Effector CD4-positive, alpha-beta T cell (primary cell): Measurements from ENCODE around the gene INPP4B.

Experiments
- DNase-seq: peaks from one replicate; pipeline ENCODE4 v3.0.0-alpha.2; 2020

Gene INPP4B

DNA sequence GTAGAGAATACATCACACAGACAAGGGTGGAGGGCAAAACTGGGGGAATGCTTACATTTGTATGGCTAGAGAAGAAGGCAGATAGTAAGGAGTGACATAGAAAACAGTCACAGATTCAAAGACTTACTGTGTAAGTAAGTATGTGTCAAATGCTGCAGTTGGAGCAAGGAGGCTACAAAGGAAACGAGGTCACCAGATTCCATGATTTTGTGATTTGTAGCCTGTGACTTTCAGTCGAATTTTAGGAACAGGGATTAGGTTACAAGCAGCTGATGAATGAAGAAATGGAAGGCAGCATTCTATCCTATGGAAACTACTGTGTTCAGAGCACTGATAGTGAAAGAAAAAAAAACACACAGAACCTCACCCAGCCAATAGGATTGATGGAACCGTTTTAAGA lies 801.8 kb downstream of the INPP4B start:
- DNase-seq = no peak

DNA sequence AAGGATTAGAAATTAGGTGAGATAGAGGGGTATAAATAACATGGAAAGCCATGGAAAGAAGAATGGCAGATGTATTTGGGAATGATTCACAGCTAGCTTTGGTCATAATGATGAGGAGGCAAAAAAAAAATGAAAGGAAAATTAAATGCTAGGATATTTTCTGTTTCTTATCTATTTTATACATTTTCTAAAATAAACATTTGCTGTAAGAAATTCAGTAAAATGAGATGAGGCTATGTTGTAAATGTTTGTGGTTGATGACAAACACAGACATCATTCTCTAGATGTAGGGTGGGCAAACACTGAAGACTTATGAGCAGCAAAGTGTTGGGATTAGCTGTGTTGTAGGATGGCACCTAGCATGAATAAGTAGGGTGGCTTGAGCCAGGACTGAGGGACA lies 802.6 kb downstream of the INPP4B start:
- no peak for DNase-seq

- no peak for DNase-seq
These were observed 804.3 kb downstream of the INPP4B start for GRCh38 chr4:142041788-142042187.

DNA sequence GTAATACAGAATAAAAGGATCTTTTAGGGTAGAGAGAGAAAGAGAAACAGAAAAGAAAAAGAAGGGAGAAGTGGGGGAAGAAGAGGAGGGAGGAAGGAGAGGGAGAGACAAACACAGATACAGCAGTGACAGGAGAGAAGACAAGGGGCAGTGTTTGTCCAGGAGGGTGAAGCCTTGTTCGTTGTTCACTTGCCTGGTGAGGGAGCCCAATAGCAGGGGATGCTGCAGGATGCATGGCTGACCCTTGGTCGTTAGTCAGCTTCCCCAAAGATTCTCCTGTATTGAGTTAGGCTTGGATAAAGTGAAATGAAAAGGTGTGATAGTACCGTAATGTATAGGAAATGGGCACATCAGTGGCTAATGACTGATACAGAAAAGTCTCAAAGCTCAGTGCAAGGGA lies 806.1 kb downstream of the INPP4B start:
- DNase-seq = no peak

- no peak for DNase-seq
These were observed 809.1 kb downstream of the INPP4B start for GRCh38 chr4:142036795-142037583.

DNA sequence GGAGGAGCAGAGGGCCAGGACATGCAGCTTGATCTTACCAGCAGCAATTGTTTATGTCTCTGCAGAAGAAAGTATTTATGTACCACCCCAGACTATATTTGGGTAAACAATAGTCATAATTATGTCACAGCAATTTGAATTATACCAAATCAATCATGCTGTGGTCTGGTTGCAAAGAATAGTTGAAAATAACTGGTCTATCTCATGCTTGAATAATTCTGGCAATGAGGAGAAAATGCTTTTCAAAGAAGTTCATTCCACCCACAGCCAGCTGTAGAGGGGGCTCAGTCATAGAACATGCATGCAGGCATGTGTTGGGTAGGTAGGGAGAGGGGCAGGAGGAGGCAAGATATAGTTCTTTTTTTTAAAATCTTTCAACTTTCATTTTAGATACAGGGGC lies 810.5 kb downstream of the INPP4B start:
- no peak for DNase-seq

- no peak for DNase-seq
These were observed 812.0 kb downstream of the INPP4B start for GRCh38 chr4:142034101-142034500.

GRCh38 chr4:142030010-142030409 lies 816.1 kb downstream of the INPP4B start:
- no peak for DNase-seq

- no peak for DNase-seq
These were observed 824.3 kb downstream of the INPP4B start for GRCh38 chr4:142021761-142022160.

- DNase-seq = no peak
These were observed 824.9 kb downstream of the INPP4B start for GRCh38 chr4:142021181-142021580.

GRCh38 chr4:142016031-142016430 lies 830.1 kb downstream of the INPP4B start:
- DNase-seq = no peak

DNA sequence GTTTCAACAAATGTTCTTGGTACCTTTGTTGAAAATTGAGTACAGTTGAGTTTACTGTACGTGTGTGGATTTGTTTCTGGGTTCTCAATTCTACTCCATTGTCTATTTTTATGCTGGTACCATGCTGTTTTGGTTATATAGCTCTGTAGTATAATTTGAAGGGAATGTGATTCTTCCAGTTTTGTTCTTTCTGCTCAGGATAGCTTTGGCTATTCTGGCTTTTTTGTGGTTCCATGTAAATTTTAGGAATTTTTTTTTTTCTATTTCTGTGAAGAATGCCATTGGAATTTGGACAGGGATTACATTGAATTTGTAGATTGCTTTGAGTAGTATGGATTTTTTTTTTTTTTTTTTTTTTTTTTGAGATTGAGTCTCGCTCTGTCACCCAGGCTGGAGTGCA lies 836.4 kb downstream of the INPP4B start:
- no peak for DNase-seq

GRCh38 chr4:142005519-142005918 lies 840.6 kb downstream of the INPP4B start:
- DNase-seq = no peak

GRCh38 chr4:141999446-142000143 lies 846.5 kb downstream of the INPP4B start:
- no peak for DNase-seq

DNA sequence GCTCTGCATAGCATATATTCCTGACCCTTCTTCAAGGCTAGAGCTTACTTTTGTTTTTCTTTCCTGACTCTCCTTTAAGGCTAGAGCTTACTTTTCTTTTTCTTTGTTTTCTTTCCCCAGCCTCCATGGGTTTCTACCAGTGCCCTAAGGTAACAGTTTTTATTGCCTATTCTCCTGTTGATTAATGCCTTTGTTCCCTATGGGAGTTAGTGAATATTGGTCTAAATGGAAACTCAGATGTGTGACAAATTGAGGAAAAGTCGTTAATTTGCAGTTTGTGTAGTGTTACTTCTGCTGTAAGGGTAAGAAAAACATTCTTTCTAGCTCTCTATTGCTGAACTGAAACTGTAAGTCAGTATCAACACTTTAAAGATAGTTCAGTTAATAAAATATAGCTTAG lies 851.0 kb downstream of the INPP4B start:
- DNase-seq = no peak

GRCh38 chr4:141977433-141977832 lies 868.7 kb downstream of the INPP4B start:
- no peak for DNase-seq
